SH-SY5Y (cell line): ENCODE results near the gene CCDC124.

Source experiments
- GATA2 ChIP-seq: IDR thresholded peaks from 2 replicates; pipeline ENCODE4 v1.6.1; 2011; ENCODE audit warnings: mild to moderate bottlenecking, low read depth, low read length
- GATA3 ChIP-seq: IDR thresholded peaks from 2 replicates; pipeline ENCODE4 v1.6.1; 2011; ENCODE audit warnings: low read depth, mild to moderate bottlenecking, low read length, moderate library complexity

GRCh38 chr19:17893766-17894165 lies 39.0 kb upstream of the CCDC124 start:
- no peak for TF ChIP-seq GATA2
- TF ChIP-seq GATA3 = no peak
